Heart left ventricle (tissue), 16 donors: Measurements from ENCODE around the gene MCF2L. TPM values are rescaled to one million over a fixed set of nuclear protein-coding genes. Genes with fewer than 3 reads are reported as not detected.

Source experiments
- ATAC-seq, 4 donors: fragments of 200-7000 bp; cut with Tn5 transposase; one replicate each; pipeline ENCODE4 v1.9.1; 2020 to 2022; ENCODE audit warnings: moderate library complexity in 4 of 4, mild to moderate bottlenecking in 3 of 4, moderate number of reproducible peaks in 1 of 4
- DNase-seq, 5 donors: peaks; one replicate each; pipeline ENCODE4 v3.0.0-alpha.2; 2020
- H3K27ac ChIP-seq, 12 donors: fragments of 200-600 bp; sonication (generic) in 4 of 12; one replicate each; pipeline versions ENCODE4 v1.5.0 to v1.8.0; 2016 to 2022; ENCODE audit warnings: mild to moderate bottlenecking in 2 of 12
- H3K27me3 ChIP-seq, 9 donors: fragments of 200-600 bp; sonication (generic) in 2 of 9; one replicate each; pipeline versions ENCODE4 v1.5.1 to v1.8.0; 2016 to 2022; ENCODE audit warnings: mild to moderate bottlenecking in 3 of 9
- H3K36me3 ChIP-seq, 9 donors: fragments of 200-600 bp; sonication (generic) in 2 of 9; one replicate each; pipeline versions ENCODE4 v1.5.0 to v1.8.0; 2018 to 2022; ENCODE audit warnings: mild to moderate bottlenecking in 2 of 9
- H3K4me1 ChIP-seq, 12 donors: fragments of 200-600 bp; sonication (generic) in 4 of 12; one replicate each; pipeline versions ENCODE4 v1.5.0 to v1.8.0; 2016 to 2022; ENCODE audit warnings: mild to moderate bottlenecking in 3 of 12
- H3K4me3 ChIP-seq, 12 donors: fragments of 200-600 bp; sonication (generic) in 4 of 12; one replicate each; pipeline versions ENCODE4 v1.5.0 to v1.8.0; 2017 to 2022; ENCODE audit warnings: mild to moderate bottlenecking in 9 of 12, moderate library complexity in 4 of 12
- H3K9me3 ChIP-seq, 12 donors: fragments of 200-600 bp; sonication (generic) in 4 of 12; one replicate each; pipeline versions ENCODE4 v1.5.0 to v1.8.0; 2016 to 2022; ENCODE audit warnings: mild to moderate bottlenecking in 1 of 12
- CTCF ChIP-seq, 12 donors: fragments of 200-600 bp; sonication (generic) in 4 of 12; IDR thresholded peaks; one replicate each; pipeline versions ENCODE4 v1.5.0 to v1.8.0; 2018 to 2022; ENCODE audit warnings: antibody characterized with exemption in 12 of 12, mild to moderate bottlenecking in 5 of 12
- POLR2A ChIP-seq, 2 donors: fragments of 450-650 bp; IDR thresholded peaks; one replicate each; pipeline ENCODE4 v1.6.1; 2017; ENCODE audit warnings: antibody characterized with exemption in 2 of 2, mild to moderate bottlenecking in 2 of 2, moderate library complexity in 2 of 2
- WGBS, 4 donors: extraction: QIAGEN DNeasy Blood & Tissue Kit in 2 of 4; methylation state at CpG; one replicate each; pipeline versions ENCODE4 v1.1.5 to v1.1.7; 2013 to 2018; 5-methylcytosine and 5-hydroxymethylcytosine counted together
- intact Hi-C, 10 donors: fragments of 100-400 bp; cut with DNase I; formaldehyde crosslinking; loops; one replicate each; pipeline versions ENCODE4 v1.11.1 to v1.14.2; 2022
- polyA plus RNA-seq, 2 donors: library from polyadenylated mRNA; stranded (reverse); fragments of 200-250 nt; gene quantifications; one replicate each; pipeline ENCODE4 v1.2.3, GENCODE V29; 2013
- total RNA-seq, 9 donors: library from RNA; depleted of rRNA in 2 of 9; stranded (reverse); fragments of >200 nt in 2 of 9; fragmentation: NEBNext Ultra II Directional in 3 of 9; extraction: Animal tissue kit (Norgen Biotek cat#: 25700) in 3 of 9; gene quantifications; one replicate each; pipeline versions ENCODE4 v1.1.0 to v1.2.4, GENCODE V29; 2016 to 2023
- donor health status: ischemic (EF 13 %, LVEDD 7.1; RV severe dilation, severe dysfunction).
- donor health status: healthy with polysubstance abuse.
- donor health status: DM: no; HTN: yes; CAD: no.
- donor health status: DM: no; HTN: no; CAD: no.
- donor health status: ischemic (EF 25% LVEDD 6.9; RV normal size, moderate dysfunction).
- donor health status: ischemic (EF 25% LVEDD 5.7; RV mildly dilated, moderate dysfunction).
- donor health status: healthy.
- donor health status: DM: yes; HTN: yes; CAD: no.
- donor health status: ischemic (EF 35%, LVEDD 5.7; RV mildly dilated, moderate dysfunction).
- donor health status: nonischemic (EF 11% LVEDD 7.7; RV severe dilation, severe dysfunction).
- donor health status: DM: yes; HTN: yes; CAD: no.
- donor health status: PGD.
- donor health status: ischemic (EF 29% LVEDD 5.4; RV normal size, mild dysfunction).
- donor health status: nonischemic (EF 23%, LVEDD 6.1; RV moderate dilation, normal function).

MCF2L gene
- total and polyA plus RNA-seq, 11 donors = 26.0 to 61.0 (median 42.7) TPM

DNA sequence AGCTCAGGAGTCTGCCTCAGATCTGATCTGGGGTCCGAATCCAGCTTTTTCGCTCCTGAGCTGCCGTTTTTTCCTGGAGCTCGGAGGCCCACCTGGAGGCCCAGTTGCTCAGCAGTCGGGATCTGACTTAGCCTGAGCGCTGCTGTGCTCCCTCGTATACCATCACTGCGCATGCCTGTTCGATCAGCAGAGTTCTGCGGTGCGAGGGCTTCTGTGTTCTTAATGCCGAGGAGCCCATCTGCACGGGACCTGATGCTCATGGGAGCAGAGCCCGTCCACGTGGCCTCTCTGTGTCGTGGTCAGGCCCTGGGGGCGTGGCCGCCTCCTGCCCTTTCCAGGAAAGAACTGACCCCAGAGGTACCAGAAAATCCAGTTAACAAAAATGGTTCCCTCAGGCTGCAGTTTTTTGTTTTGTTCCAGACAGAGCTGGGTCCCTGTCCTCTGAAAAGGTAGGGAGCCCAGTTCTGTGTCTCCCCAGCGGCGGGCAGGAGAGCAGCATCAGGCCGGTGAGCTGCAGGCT, 57.4 kb downstream of the MCF2L start:
- WGBS, 4 donors = 79 to 91% (median 89%) methylated on average over 21 of the region's 21 CpGs
- H3K9me3 ChIP-seq = no peaks in the 10 kb centered on the region
- peaks cover 0 to 5% (median 0%) of the 10 kb centered on the region in 9 donors for H3K27me3 ChIP-seq
- intact Hi-C loops = loop anchor here in 2 of 10 donors (5.0 kb wide), 2 partner anchors 79 to 84 kb away; no protein-coding TSS in a partner anchor
- ATAC-seq (no peak), DNase-seq (no peak)
- H3K27ac ChIP-seq = no peak overlapping the region
- TF ChIP-seq CTCF (IDR thresholded peaks at IDR 0.05) = no peak
- no peak for TF ChIP-seq POLR2A (IDR thresholded peaks at IDR 0.05)
- peaks cover 0 to 8% (median 0%) of the 10 kb centered on the region in 9 donors for H3K36me3 ChIP-seq
- H3K4me3 ChIP-seq = no peak overlapping the region
- H3K4me1 ChIP-seq = peaks cover 0 to 34% (median 11%) of the 10 kb centered on the region in 12 donors

DNA sequence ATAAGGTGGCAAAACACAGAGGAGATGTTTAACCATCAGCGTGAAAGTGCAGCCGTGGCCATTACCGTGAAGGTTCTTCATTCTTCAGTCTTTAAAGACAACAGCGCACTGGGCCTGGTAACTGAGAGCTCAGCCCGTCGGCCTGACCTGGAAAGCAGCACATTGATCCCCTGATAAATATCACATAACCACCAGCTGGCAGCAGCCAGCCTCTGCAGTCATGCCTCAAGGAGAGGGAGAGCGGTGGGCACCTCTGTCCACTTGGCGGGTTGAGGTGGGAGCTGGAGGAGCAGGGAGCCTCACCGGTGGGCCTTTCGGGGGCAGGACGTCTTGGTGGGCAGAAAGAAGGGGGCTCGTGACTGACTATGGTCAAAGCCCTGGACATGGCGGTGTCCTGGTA, 58.1 kb downstream of the MCF2L start:
- TF ChIP-seq CTCF (IDR thresholded peaks at IDR 0.05) (no peak), POLR2A (IDR thresholded peaks at IDR 0.05) (no peak)
- ATAC-seq (no peak), DNase-seq (no peak)
- Histone ChIP-seq H3K9me3 (no peaks in the 10 kb centered on the region), H3K4me1 (peaks cover 0 to 28% (median 9%) of the 10 kb centered on the region in 12 donors), H3K27ac (no peak overlapping the region), H3K36me3 (peaks cover 0 to 8% (median 0%) of the 10 kb centered on the region in 9 donors), H3K4me3 (no peak overlapping the region), H3K27me3 (peaks cover 0 to 5% (median 0%) of the 10 kb centered on the region in 9 donors)
- WGBS, 4 donors = 87 to 94% (median 91%) methylated on average over 13 of the region's 13 CpGs
- intact Hi-C loops = loop anchor here in 2 of 10 donors (5.0 kb wide), 2 partner anchors 80 to 85 kb away; no protein-coding TSS in a partner anchor

DNA sequence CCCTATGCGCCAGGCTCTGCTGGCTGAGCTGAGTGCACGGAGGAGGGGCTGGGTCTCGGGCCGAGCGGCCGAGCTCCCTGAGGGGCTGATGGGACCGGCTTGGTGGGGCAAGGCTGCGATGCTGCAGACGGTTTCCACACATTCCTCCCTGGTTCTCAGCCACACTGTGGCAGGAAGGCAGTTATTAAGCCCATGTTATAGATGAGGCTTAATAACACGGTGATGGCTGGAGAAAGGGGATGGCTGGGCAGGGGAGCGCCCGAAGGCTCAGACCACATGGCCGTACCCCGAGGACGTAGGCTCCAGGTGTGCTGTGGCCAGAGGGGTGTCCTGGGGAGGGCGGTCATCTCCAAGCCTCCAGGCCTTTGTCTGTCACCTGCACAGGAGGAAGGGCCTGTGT, 58.6 kb downstream of the MCF2L start:
- Histone ChIP-seq H3K27ac (no peak overlapping the region), H3K9me3 (no peaks in the 10 kb centered on the region), H3K4me1 (peaks cover 0 to 23% (median 8%) of the 10 kb centered on the region in 12 donors), H3K27me3 (peaks cover 0 to 5% (median 0%) of the 10 kb centered on the region in 9 donors), H3K36me3 (peaks cover 0 to 8% (median 0%) of the 10 kb centered on the region in 9 donors), H3K4me3 (no peak overlapping the region)
- 74 to 91% (median 88%) methylated on average over 6 to 16 of the region's 16 CpGs for WGBS, 4 donors
- DNase-seq = no peak
- no peak for TF ChIP-seq POLR2A (IDR thresholded peaks at IDR 0.05)
- no peak for TF ChIP-seq CTCF (IDR thresholded peaks at IDR 0.05)
- intact Hi-C loops = loop anchor here in 2 of 10 donors (5.0 kb wide), 2 partner anchors 80 to 85 kb away; no protein-coding TSS in a partner anchor
- ATAC-seq = no peak

- DNase-seq (no peak), ATAC-seq (peak in 3 of 4 donors; percentile 8 to 27 (median 12))
- 83 to 89% (median 87%) methylated on average over 16 of the region's 16 CpGs for WGBS, 4 donors
- H3K36me3 ChIP-seq = peaks cover 0 to 8% (median 0%) of the 10 kb centered on the region in 9 donors
- no peaks in the 10 kb centered on the region for H3K9me3 ChIP-seq
- TF ChIP-seq POLR2A (IDR thresholded peaks at IDR 0.05) = no peak
- TF ChIP-seq CTCF (IDR thresholded peaks at IDR 0.05) = no peak
- H3K4me1 ChIP-seq = peaks cover 0 to 15% (median 2%) of the 10 kb centered on the region in 12 donors
- H3K4me3 ChIP-seq = no peak overlapping the region
- no peak overlapping the region for H3K27ac ChIP-seq
- H3K27me3 ChIP-seq = peaks cover 0 to 5% (median 0%) of the 10 kb centered on the region in 9 donors
- intact Hi-C loops = loop anchor here in 7 of 10 donors (1.0 to 5.0 kb wide), 4 partner anchors 81 to 86 kb away; no protein-coding TSS in a partner anchor
Observed at GRCh38 chr13:113028336-113029060, 59.5 kb downstream of the MCF2L start.
